ENCODE measurements around the gene EME1.

- TF ChIP-seq POLR2A (IDR thresholded peaks at IDR 0.05) (no peak), CTCF (IDR thresholded peaks at IDR 0.05) (no peak)
These were observed 3.0 kb downstream of the EME1 start for GRCh38 chr17:50375858-50376538.

All from right lobe of liver (tissue), 4 donors.